K562 (cell line): ENCODE data around the gene IL18RAP. TPM values are rescaled to one million over a fixed set of nuclear protein-coding genes. Genes with fewer than 3 reads are reported as not detected.
A peak's percentile ranks its signal among the peaks of the same experiment; 100 is the strongest.

Experiments used
- BRD4 ChIP-seq: fragments of 200-600 bp; sonication (generic); IDR thresholded peaks from 2 replicates; pipeline ENCODE4 v1.6.1; 2017; ENCODE audit warnings: inconsistent platforms
- CBFA2T3 ChIP-seq: fragments of 450-650 bp; IDR thresholded peaks from 2 replicates; pipeline ENCODE4 v1.6.1; 2017
- CCAR2 ChIP-seq: fragments of 200-400 bp; formaldehyde crosslinking; IDR thresholded peaks from 2 replicates; pipeline ENCODE4 v1.6.1; 2017; ENCODE audit warnings: mild to moderate bottlenecking, low read depth, low read length
- CHD4 ChIP-seq: fragments of 200-600 bp; sonication (generic); IDR thresholded peaks from 3 replicates; pipeline ENCODE4 v1.6.1; 2012; ENCODE audit warnings: low read depth, mild to moderate bottlenecking, mixed read lengths, low read length, inconsistent platforms; ENCODE audit not compliant: insufficient read depth, insufficient replicate concordance, poor library complexity, severe bottlenecking
- CREB3L1 ChIP-seq: fragments of 450-650 bp; IDR thresholded peaks from 2 replicates; pipeline ENCODE4 v1.6.1; 2014; ENCODE audit warnings: low read depth, mild to moderate bottlenecking, moderate library complexity, borderline replicate concordance
- DMBX1 ChIP-seq: fragments of 250-450 bp; sonication (Bioruptor Pico); IDR thresholded peaks from 2 replicates; pipeline ENCODE4 v1.8.0; 2022; ENCODE audit warnings: inconsistent platforms, mild to moderate bottlenecking, moderate library complexity, borderline replicate concordance
- E2F5 ChIP-seq: sonication (generic); formaldehyde crosslinking; IDR thresholded peaks from 2 replicates; pipeline ENCODE4 v1.8.0; 2022; ENCODE audit warnings: mild to moderate bottlenecking, missing genetic modification reagents
- ELF4 ChIP-seq: fragments of 450-650 bp; formaldehyde crosslinking; IDR thresholded peaks from 2 replicates; pipeline ENCODE4 v1.4.0; 2022; ENCODE audit warnings: missing genetic modification characterization
- GATA2 ChIP-seq: sonication (generic); formaldehyde crosslinking; IDR thresholded peaks from 2 replicates; pipeline ENCODE4 v1.4.0; 2020; ENCODE audit warnings: mild to moderate bottlenecking, missing genetic modification reagents
- LARP7 ChIP-seq: fragments of 450-650 bp; IDR thresholded peaks from 2 replicates; pipeline ENCODE4 v1.6.1; 2016
- MXI1 ChIP-seq: IDR thresholded peaks from 2 replicates; pipeline ENCODE4 v1.6.1; 2011; ENCODE audit warnings: low read depth, mild to moderate bottlenecking, improper control_type of control experiment, low read length
- NBN ChIP-seq: fragments of 450-650 bp; IDR thresholded peaks from 2 replicates; pipeline ENCODE4 v1.6.1; 2016; ENCODE audit warnings: low read depth, mild to moderate bottlenecking
- NFIC ChIP-seq: fragments of 450-650 bp; IDR thresholded peaks from 2 replicates; pipeline ENCODE4 v1.6.1; 2017; ENCODE audit warnings: mild to moderate bottlenecking, inconsistent platforms
- NR1H2 ChIP-seq: sonication (generic); formaldehyde crosslinking; IDR thresholded peaks from 2 replicates; pipeline ENCODE4 v1.4.0; 2020; ENCODE audit warnings: mild to moderate bottlenecking, missing genetic modification reagents
- SAFB ChIP-seq: fragments of 200-400 bp; formaldehyde crosslinking; IDR thresholded peaks from 2 replicates; pipeline ENCODE4 v1.6.1; 2017; ENCODE audit warnings: low read depth, low read length, borderline replicate concordance
- SMAD4 ChIP-seq: fragments of 250-450 bp; sonication (Bioruptor Pico); conservative IDR thresholded peaks from 2 replicates; pipeline ENCODE4 v1.8.0; 2021; ENCODE audit warnings: inconsistent platforms, mild to moderate bottlenecking, moderate library complexity
- TAL1 ChIP-seq: fragments of 450-650 bp; IDR thresholded peaks from 2 replicates; pipeline ENCODE4 v1.6.1; 2016; ENCODE audit warnings: mild to moderate bottlenecking
- TOE1 ChIP-seq, 2 experiments: fragments of 450-650 bp in 1 of 2; sonication (generic) in 1 of 2; formaldehyde crosslinking in 1 of 2; IDR thresholded peaks; 2 replicates each; pipeline versions ENCODE4 v1.7.1 to v1.8.0; 2016 to 2022; ENCODE audit warnings: borderline replicate concordance in 2 of 2, mild to moderate bottlenecking in 2 of 2, antibody characterized with exemption in 1 of 2, inconsistent platforms in 1 of 2, low read depth in 1 of 2, missing genetic modification reagents in 1 of 2, moderate library complexity in 1 of 2
- USF1 ChIP-seq: sonication (generic); formaldehyde crosslinking; IDR thresholded peaks from 2 replicates; pipeline ENCODE4 v1.9.0; 2022; ENCODE audit warnings: mild to moderate bottlenecking, missing genetic modification reagents
- ZNF140 ChIP-seq: fragments of 250-450 bp; sonication (Bioruptor Pico); IDR thresholded peaks from 2 replicates; pipeline ENCODE4 v1.8.0; 2021; ENCODE audit warnings: moderate library complexity, mild to moderate bottlenecking, inconsistent platforms
- ZNF175 ChIP-seq: fragments of 200-800 bp; sonication (Bioruptor generic); IDR thresholded peaks from 2 replicates; pipeline ENCODE4 v1.6.1; 2016; ENCODE audit warnings: low read depth, mild to moderate bottlenecking, missing genetic modification characterization, missing compliant biosample characterization
- ZNF311 ChIP-seq: fragments of 250-450 bp; sonication (Bioruptor Pico); IDR thresholded peaks from 2 replicates; pipeline ENCODE4 v1.4.0; 2020; ENCODE audit warnings: mild to moderate bottlenecking, moderate library complexity
- ZNF347 ChIP-seq: fragments of 450-650 bp; formaldehyde crosslinking; IDR thresholded peaks from 2 replicates; pipeline ENCODE4 v1.4.0; 2020; ENCODE audit warnings: low read depth, mild to moderate bottlenecking, moderate library complexity
- ZNF395 ChIP-seq: fragments of 200-800 bp; sonication (Bioruptor generic); IDR thresholded peaks from 2 replicates; pipeline ENCODE4 v1.6.1; 2017; ENCODE audit warnings: missing genetic modification characterization, missing compliant biosample characterization
- polyA plus RNA-seq, 8 experiments: library from polyadenylated mRNA; depleted of rRNA in 4 of 8; stranded (reverse) in 5 of 8; unstranded in 3 of 8; fragments of >200 nt; fragmentation: Nextera tagmentation in 2 of 8; fragmentation: Illumina TruSeq in 1 of 8; extraction: Ambion mirVana in 2 of 8; extraction: Trizol in 1 of 8; gene quantifications; 2 replicates each; pipeline versions ENCODE4 v1.2.1 to v1.2.3, GENCODE V29; 2011 to 2014; ENCODE audit warnings: inconsistent platforms in 1 of 8, missing spikeins in 1 of 8
- total RNA-seq, 7 experiments: library from RNA; depleted of rRNA in 6 of 7; stranded (reverse); fragments of >200 nt in 6 of 7; fragmentation: Illumina TruSeq in 2 of 7; extraction: Trizol in 2 of 7; gene quantifications; 2 replicates each; pipeline versions ENCODE4 v1.2.1 to v1.2.3, GENCODE V29; 2011 to 2021; ENCODE audit warnings: low replicate concordance in 1 of 7

IL18RAP gene
- total and polyA plus RNA-seq, 9 of the 15 experiments (the other 6 are each of a cell fraction or from before 2014, with no cell fraction given): 1.1 to 20.5 (median 5.8) TPM

- no peak for TF ChIP-seq CHD4
- no peak for TF ChIP-seq CCAR2
- no peak for TF ChIP-seq TOE1 (IDR thresholded peaks at IDR 0.05; ENCODE audit: borderline replicate concordance)
- no peak for TF ChIP-seq TOE1 (CRISPR knock-in tag; IDR thresholded peaks at IDR 0.05; ENCODE audit: borderline replicate concordance, low read depth)
- no peak for TF ChIP-seq NR1H2
- TF ChIP-seq SMAD4 (CRISPR knock-in tag): peak; percentile 65
- TF ChIP-seq ZNF311: 0 out of 2 replicates have a peak, but pooled peaks have one; percentile 18
- TF ChIP-seq LARP7: no peak
- no peak for TF ChIP-seq E2F5
- 0 out of 2 replicates have a peak, but pooled peaks have one; percentile 10 for TF ChIP-seq ZNF175 (CRISPR knock-in tag)
- TF ChIP-seq DMBX1: no peak
- peak; percentile 84 for TF ChIP-seq TAL1
- TF ChIP-seq CREB3L1: no peak
- TF ChIP-seq ZNF347 (CRISPR knock-in tag): no peak
- TF ChIP-seq NBN: no peak
- 0 out of 2 replicates have a peak, but pooled peaks have one; percentile 42 for TF ChIP-seq ZNF395 (CRISPR knock-in tag)
- 0 out of 2 replicates have a peak, but pooled peaks have one; percentile 39 for TF ChIP-seq NFIC
- TF ChIP-seq USF1 (CRISPR knock-in tag): no peak
- TF ChIP-seq CBFA2T3: peak; percentile 92
- TF ChIP-seq ELF4 (CRISPR knock-in tag): no peak
- TF ChIP-seq BRD4: no peak
- TF ChIP-seq ZNF140: no peak
- 0 out of 2 replicates have a peak, but pooled peaks have one; percentile 28 for TF ChIP-seq GATA2 (CRISPR knock-in tag)
- no peak for TF ChIP-seq MXI1
- no peak for TF ChIP-seq SAFB
Measured at GRCh38 chr2:102420290-102420689, 2.7 kb upstream of the IL18RAP start (continued).
